Panc1 (cell line): ENCODE measurements around the gene LHFPL3. TPM values are rescaled to one million over a fixed set of nuclear protein-coding genes. Genes with fewer than 3 reads are reported as not detected.

Experiments used
- ATAC-seq: fragments of 200-7000 bp; cut with Tn5 transposase; 2 replicates; pipeline ENCODE4 v1.9.1; 2020; ENCODE audit warnings: mild to moderate bottlenecking, moderate library complexity
- BruUV-seq: library from RNA; stranded (reverse); fragments of 400-500 nt; replicated peaks from 2 replicates; lab custom pipeline; 2021; lab: Mats Ljungman, UMichigan
- CTCF ChIA-PET: fragments of 300-600 bp; sonication (Branson Sonifier 250); formaldehyde crosslinking; loops from one replicate; lab custom pipeline; 2022; ENCODE audit warnings: antibody characterized with exemption; lab: Charles Lee
- POLR2A ChIA-PET: fragments of 300-600 bp; sonication (Branson Sonifier 250); formaldehyde crosslinking; loops from one replicate; lab custom pipeline; 2022; ENCODE audit warnings: antibody characterized with exemption; lab: Charles Lee
- DNase-seq: peaks from one replicate; pipeline ENCODE4 v3.0.0-alpha.2; 2010; ENCODE audit warnings: low read depth, low spot score
- H3K27ac ChIP-seq: 2 replicates; pipeline ENCODE4 v1.5.1; 2011; ENCODE audit warnings: mild to moderate bottlenecking, low read length, inconsistent platforms
- H3K27me3 ChIP-seq: fragments of 200-500 bp; sonication (Bioruptor generic); 2 replicates; pipeline ENCODE4 v1.6.0; 2014; ENCODE audit warnings: low read length, inconsistent platforms; ENCODE audit not compliant: control insufficient read depth, insufficient read depth
- H3K36me3 ChIP-seq: fragments of 200-500 bp; sonication (Bioruptor generic); 2 replicates; pipeline ENCODE4 v1.5.1; 2014; ENCODE audit warnings: inconsistent platforms, mild to moderate bottlenecking, low read length, moderate library complexity; ENCODE audit not compliant: control insufficient read depth, insufficient read depth
- H3K4me1 ChIP-seq: 2 replicates; pipeline ENCODE4 v1.5.1; 2011; ENCODE audit warnings: inconsistent platforms, mild to moderate bottlenecking, low read length, moderate library complexity; ENCODE audit not compliant: control insufficient read depth, insufficient read depth
- H3K4me3 ChIP-seq, 2 experiments: 2 replicates each; pipeline ENCODE4 v1.5.1; 2011 to 2012; ENCODE audit warnings: low read depth in 2 of 2, low read length in 2 of 2, mild to moderate bottlenecking in 2 of 2, inconsistent platforms in 1 of 2, moderate library complexity in 1 of 2
- H3K9me3 ChIP-seq: fragments of 200-500 bp; sonication (Bioruptor generic); 2 replicates; pipeline ENCODE4 v1.5.1; 2014; ENCODE audit warnings: low read depth, mild to moderate bottlenecking, inconsistent platforms, low read length, moderate library complexity; ENCODE audit not compliant: control insufficient read depth, insufficient read depth
- POLR2AphosphoS5 ChIP-seq: IDR thresholded peaks from 2 replicates; pipeline ENCODE4 v1.6.1; 2012; ENCODE audit warnings: mild to moderate bottlenecking, low read depth, low read length, moderate library complexity
- SIN3A ChIP-seq: IDR thresholded peaks from 2 replicates; pipeline ENCODE4 v1.6.1; 2012; ENCODE audit warnings: low read depth, mild to moderate bottlenecking, low read length, moderate library complexity, borderline replicate concordance; ENCODE audit not compliant: insufficient read depth
- TCF7L2 ChIP-seq: IDR thresholded peaks from 2 replicates; pipeline ENCODE4 v1.6.1; 2011; ENCODE audit warnings: mild to moderate bottlenecking, low read depth, low read length, inconsistent platforms
- in situ Hi-C: cut with HindIII; loops from 2 replicates; pipeline ENCODE4 v1.10.0; 2016; ENCODE audit warnings: low sequenced_read_pairs, low pct_unique_long_range_greater_than_20kb
- intact Hi-C: fragments of 100-400 bp; cut with micrococcal nuclease; formaldehyde crosslinking; loops from one replicate; pipeline ENCODE4 v1.10.0; 2022; ENCODE audit not compliant: unreplicated experiment
- total RNA-seq: library from RNA; stranded (reverse); gene quantifications from one replicate; pipeline ENCODE4 v1.2.1, GENCODE V29; 2021; ENCODE audit not compliant: unreplicated experiment
- TF ChIP-seq, protein P1 (sequence below): fragments of 450-650 bp; IDR thresholded peaks from 2 replicates; pipeline ENCODE4 v1.5.1; 2017; ENCODE audit warnings: mild to moderate bottlenecking
- TF ChIP-seq, protein P2 (sequence below), 2 experiments: IDR thresholded peaks; 2 replicates each; pipeline ENCODE4 v1.6.1; 2011 to 2012; ENCODE audit warnings: low read depth in 2 of 2, control low read depth in 1 of 2, low read length in 1 of 2, mild to moderate bottlenecking in 1 of 2, moderate library complexity in 1 of 2; ENCODE audit not compliant: insufficient read depth in 1 of 2

Gene LHFPL3
- total RNA-seq, 1 experiment from 2014 or later = not detected

GRCh38 chr7:104761892-104762291 is 433.5 kb downstream of the LHFPL3 start:
- in situ Hi-C loops = no loop called here

DNA sequence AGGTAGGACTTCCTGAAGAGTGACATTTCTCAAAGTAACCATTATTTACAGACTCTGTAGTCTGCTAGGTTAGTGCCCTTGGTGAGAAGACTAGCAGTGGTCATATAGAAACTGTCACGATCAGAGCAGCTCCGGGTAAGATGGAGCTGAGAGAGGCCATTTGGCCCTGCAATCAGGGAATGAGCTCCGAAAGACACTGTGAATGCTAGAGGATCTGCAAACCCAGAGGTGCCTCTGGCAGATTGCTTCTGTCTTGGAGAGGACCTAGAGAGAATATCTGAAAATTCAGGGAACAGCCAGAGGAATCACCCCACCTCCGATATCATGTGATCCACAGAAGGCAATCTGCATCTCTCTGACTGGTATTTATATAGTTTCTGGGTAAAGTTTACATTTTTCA is 438.7 kb downstream of the LHFPL3 start:
- no peak for ATAC-seq
- H3K4me3 ChIP-seq = no peak overlapping the region
- H3K27ac ChIP-seq = no peak overlapping the region
- H3K27me3 ChIP-seq = 0 out of 2 replicates have a peak, but pooled peaks cover 2% of the 10 kb centered on the region
- intact Hi-C loops = no loop called here
- no peaks in the 10 kb centered on the region for H3K9me3 ChIP-seq
- in situ Hi-C loops = no loop called here
- POLR2A ChIA-PET = no interaction called here
- no peaks in the 10 kb centered on the region for H3K36me3 ChIP-seq
- DNase-seq = no peak
- no TSS peak for BruUV-seq
- H3K4me1 ChIP-seq = no peaks in the 10 kb centered on the region
- TF ChIP-seq, protein P1, sequence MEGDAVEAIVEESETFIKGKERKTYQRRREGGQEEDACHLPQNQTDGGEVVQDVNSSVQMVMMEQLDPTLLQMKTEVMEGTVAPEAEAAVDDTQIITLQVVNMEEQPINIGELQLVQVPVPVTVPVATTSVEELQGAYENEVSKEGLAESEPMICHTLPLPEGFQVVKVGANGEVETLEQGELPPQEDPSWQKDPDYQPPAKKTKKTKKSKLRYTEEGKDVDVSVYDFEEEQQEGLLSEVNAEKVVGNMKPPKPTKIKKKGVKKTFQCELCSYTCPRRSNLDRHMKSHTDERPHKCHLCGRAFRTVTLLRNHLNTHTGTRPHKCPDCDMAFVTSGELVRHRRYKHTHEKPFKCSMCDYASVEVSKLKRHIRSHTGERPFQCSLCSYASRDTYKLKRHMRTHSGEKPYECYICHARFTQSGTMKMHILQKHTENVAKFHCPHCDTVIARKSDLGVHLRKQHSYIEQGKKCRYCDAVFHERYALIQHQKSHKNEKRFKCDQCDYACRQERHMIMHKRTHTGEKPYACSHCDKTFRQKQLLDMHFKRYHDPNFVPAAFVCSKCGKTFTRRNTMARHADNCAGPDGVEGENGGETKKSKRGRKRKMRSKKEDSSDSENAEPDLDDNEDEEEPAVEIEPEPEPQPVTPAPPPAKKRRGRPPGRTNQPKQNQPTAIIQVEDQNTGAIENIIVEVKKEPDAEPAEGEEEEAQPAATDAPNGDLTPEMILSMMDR = no peak
- TF ChIP-seq TCF7L2 (no peak), SIN3A (no peak), POLR2AphosphoS5 (no peak)
- TF ChIP-seq, protein P2, sequence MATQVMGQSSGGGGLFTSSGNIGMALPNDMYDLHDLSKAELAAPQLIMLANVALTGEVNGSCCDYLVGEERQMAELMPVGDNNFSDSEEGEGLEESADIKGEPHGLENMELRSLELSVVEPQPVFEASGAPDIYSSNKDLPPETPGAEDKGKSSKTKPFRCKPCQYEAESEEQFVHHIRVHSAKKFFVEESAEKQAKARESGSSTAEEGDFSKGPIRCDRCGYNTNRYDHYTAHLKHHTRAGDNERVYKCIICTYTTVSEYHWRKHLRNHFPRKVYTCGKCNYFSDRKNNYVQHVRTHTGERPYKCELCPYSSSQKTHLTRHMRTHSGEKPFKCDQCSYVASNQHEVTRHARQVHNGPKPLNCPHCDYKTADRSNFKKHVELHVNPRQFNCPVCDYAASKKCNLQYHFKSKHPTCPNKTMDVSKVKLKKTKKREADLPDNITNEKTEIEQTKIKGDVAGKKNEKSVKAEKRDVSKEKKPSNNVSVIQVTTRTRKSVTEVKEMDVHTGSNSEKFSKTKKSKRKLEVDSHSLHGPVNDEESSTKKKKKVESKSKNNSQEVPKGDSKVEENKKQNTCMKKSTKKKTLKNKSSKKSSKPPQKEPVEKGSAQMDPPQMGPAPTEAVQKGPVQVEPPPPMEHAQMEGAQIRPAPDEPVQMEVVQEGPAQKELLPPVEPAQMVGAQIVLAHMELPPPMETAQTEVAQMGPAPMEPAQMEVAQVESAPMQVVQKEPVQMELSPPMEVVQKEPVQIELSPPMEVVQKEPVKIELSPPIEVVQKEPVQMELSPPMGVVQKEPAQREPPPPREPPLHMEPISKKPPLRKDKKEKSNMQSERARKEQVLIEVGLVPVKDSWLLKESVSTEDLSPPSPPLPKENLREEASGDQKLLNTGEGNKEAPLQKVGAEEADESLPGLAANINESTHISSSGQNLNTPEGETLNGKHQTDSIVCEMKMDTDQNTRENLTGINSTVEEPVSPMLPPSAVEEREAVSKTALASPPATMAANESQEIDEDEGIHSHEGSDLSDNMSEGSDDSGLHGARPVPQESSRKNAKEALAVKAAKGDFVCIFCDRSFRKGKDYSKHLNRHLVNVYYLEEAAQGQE (IDR thresholded peaks at IDR 0.05; ENCODE audit: insufficient read depth in 1 of 2, low read depth in 2 of 2, low read length in 1 of 2) = no peak
- CTCF ChIA-PET = no interaction called here

More at GRCh38 chr7:104761892-104762291, 433.5 kb downstream of the LHFPL3 start:
- H3K27me3 ChIP-seq = no peaks in the 10 kb centered on the region
- H3K36me3 ChIP-seq = no peaks in the 10 kb centered on the region
- no peak for TF ChIP-seq TCF7L2
- TF ChIP-seq SIN3A = no peak
- TF ChIP-seq, protein P2 (IDR thresholded peaks at IDR 0.05; ENCODE audit: insufficient read depth in 1 of 2, low read depth in 2 of 2, low read length in 1 of 2) = no peak
- no peak for TF ChIP-seq POLR2AphosphoS5
- TF ChIP-seq, protein P1 = no peak
- no TSS peak for BruUV-seq
- no peaks in the 10 kb centered on the region for H3K9me3 ChIP-seq
- ATAC-seq (no peak), DNase-seq (no peak)
- no peaks in the 10 kb centered on the region for H3K4me1 ChIP-seq
- intact Hi-C loops = no loop called here
- CTCF ChIA-PET = interaction anchor here (0.7 kb wide), 1 partner anchor 118 kb away, joined by 3 read pairs; no protein-coding TSS in a partner anchor
- POLR2A ChIA-PET = no interaction called here
- no peak overlapping the region for H3K4me3 ChIP-seq
- no peak overlapping the region for H3K27ac ChIP-seq
